Measurements from ENCODE around the gene DUT. TPM values are rescaled to one million over a fixed set of nuclear protein-coding genes. Genes with fewer than 3 reads are reported as not detected.

DUT gene
- total and polyA plus RNA-seq, 9 of the 15 experiments (the other 6 are each of a cell fraction or from before 2014, with no cell fraction given), result 13.9 to 235 (median 94.9) TPM

GRCh38 chr15:48330855-48331795, at the start of gene DUT (continued):
- TF ChIP-seq ARID3B (CRISPR knock-in tag; IDR thresholded peaks at IDR 0.05; ENCODE audit: borderline replicate concordance), result 0 out of 2 replicates have a peak, but pooled peaks have one; percentile 22
- TF ChIP-seq THAP12 (CRISPR knock-in tag; IDR thresholded peaks at IDR 0.05), result no peak
- no peak for TF ChIP-seq CTCFL (IDR thresholded peaks at IDR 0.05; ENCODE audit: borderline replicate concordance, insufficient read depth, low read depth, low read length, poor library complexity, severe bottlenecking)
- TF ChIP-seq CBFB (CRISPR knock-in tag; IDR thresholded peaks at IDR 0.05), result no peak
- TF ChIP-seq ZNF717 (CRISPR knock-in tag; IDR thresholded peaks at IDR 0.05), result no peak
- TF ChIP-seq EGR1 (conservative IDR thresholded peaks at IDR 0.05), result no peak
- TF ChIP-seq GABPB2 (CRISPR knock-in tag; conservative IDR thresholded peaks at IDR 0.05), result no peak
- no peak for TF ChIP-seq MCM5 (IDR thresholded peaks at IDR 0.05; ENCODE audit: low read depth)
- no peak for TF ChIP-seq ZNF57 (CRISPR knock-in tag; IDR thresholded peaks at IDR 0.05)
- TF ChIP-seq ZNF408 (CRISPR knock-in tag; IDR thresholded peaks at IDR 0.05; ENCODE audit: low read depth), result no peak
- TF ChIP-seq SAFB (IDR thresholded peaks at IDR 0.05; ENCODE audit: borderline replicate concordance, low read depth, low read length), result 0 out of 2 replicates have a peak, but pooled peaks have one; percentile 30
- TF ChIP-seq PHTF2 (CRISPR knock-in tag; IDR thresholded peaks at IDR 0.05), result no peak
- TF ChIP-seq ZNF263 (CRISPR knock-in tag; IDR thresholded peaks at IDR 0.05; ENCODE audit: borderline replicate concordance), result peak; percentile 31; the same call in 1 of the 2 replicates
- no peak for TF ChIP-seq ZNF655 (CRISPR knock-in tag; IDR thresholded peaks at IDR 0.05)
- TF ChIP-seq NCOA2 (IDR thresholded peaks at IDR 0.05; ENCODE audit: partially characterized antibody in 2 of 2), result no peak
- TF ChIP-seq POLR2B (IDR thresholded peaks at IDR 0.05; ENCODE audit: low read depth, partially characterized antibody), result peak; percentile 57
- no peak for TF ChIP-seq TCF7 (IDR thresholded peaks at IDR 0.05; ENCODE audit: borderline replicate concordance)
- no peak for TF ChIP-seq ARHGAP35 (IDR thresholded peaks at IDR 0.05; ENCODE audit: partially characterized antibody)
- TF ChIP-seq MCM3 (IDR thresholded peaks at IDR 0.05), result no peak
- no peak for TF ChIP-seq GTF2F1 (IDR thresholded peaks at IDR 0.05; ENCODE audit: low read depth, low read length)
- TF ChIP-seq NUFIP1 (IDR thresholded peaks at IDR 0.05; ENCODE audit: partially characterized antibody), result no peak

Measured in K562 (cell line).